ENCODE results near the gene ILKAP. TPM values are rescaled to one million over a fixed set of nuclear protein-coding genes. Genes with fewer than 3 reads are reported as not detected.
A peak's percentile ranks its signal among the peaks of the same experiment; 100 is the strongest.

ILKAP gene
- total RNA-seq, 1 experiment from 2014 or later: 53.4 TPM

- no peaks in the 10 kb centered on the region for H3K36me3 ChIP-seq (ENCODE audit: control insufficient read depth in 1 of 2, insufficient read depth in 2 of 2, low read length in 2 of 2)
- ChIA-PET RAD21 (ENCODE audit: low non-redundant PET in 1 of 2, low total read pairs in 2 of 2, uncharacterized antibody in 2 of 2, unreplicated experiment in 2 of 2) (no interaction called here), CTCF (interaction anchor here (1.2 kb wide), 1 partner anchor 13 kb away, joined by 3 read pairs; no protein-coding TSS in a partner anchor), POLR2A (no interaction called here)
- no peaks in the 10 kb centered on the region for H4K20me1 ChIP-seq (ENCODE audit: insufficient read depth)
- H3K9me2 ChIP-seq (ENCODE audit: insufficient read depth): no peaks in the 10 kb centered on the region
- H3K4me1 ChIP-seq (ENCODE audit: control insufficient read depth in 1 of 2, insufficient read depth in 2 of 2, low read length in 2 of 2): peaks cover 4 to 12% of the 10 kb centered on the region in 2 experiments; a peak in 3 of 4 replicates
- ATAC-seq (peak; percentile 65), DNase-seq (ENCODE audit: low read depth, low spot score) (no peak)
- TF ChIP-seq ZFX (IDR thresholded peaks at IDR 0.05): peak; percentile 69; the same call in 1 of the 2 replicates
- TF ChIP-seq POLR2AphosphoS5 (IDR thresholded peaks at IDR 0.05; ENCODE audit: low read depth, low read length): peak; percentile 3; the same call in 1 of the 2 replicates
- TF ChIP-seq SRF (IDR thresholded peaks at IDR 0.05; ENCODE audit: low read depth): no peak
- TF ChIP-seq CEBPB (IDR thresholded peaks at IDR 0.05; ENCODE audit: low read depth): no peak
- peak overlapping the region; percentile 32 for H2AFZ ChIP-seq (ENCODE audit: low read depth, low read length, poor library complexity, severe bottlenecking)
- BruUV-seq (replicated peaks): no TSS peak
- H3K4me2 ChIP-seq (ENCODE audit: low read length): peak overlapping the region; percentile 91
- no peaks in the 10 kb centered on the region for H3K9me3 ChIP-seq (ENCODE audit: control insufficient read depth in 1 of 2, insufficient read depth in 1 of 2, low read depth in 1 of 2, low read length in 2 of 2)
- peak overlapping the region; percentile 50; the same call in 1 of the 2 replicates for H3K27ac ChIP-seq (ENCODE audit: low read depth, low read length)
- no peaks in the 10 kb centered on the region for H3K79me2 ChIP-seq (ENCODE audit: insufficient read depth, low read length)
- intact Hi-C loops (cut with micrococcal nuclease): no loop called here
- H3K9ac ChIP-seq (ENCODE audit: low read length): peak overlapping the region; percentile 74
- no peaks in the 10 kb centered on the region for H3K27me3 ChIP-seq (ENCODE audit: insufficient read depth, low read length)
- peak overlapping the region; percentile 60 to 71 for H3K4me3 ChIP-seq (replicated peaks in 1 of 2; ENCODE audit: low read depth in 1 of 2, low read length in 2 of 2)
Measured at GRCh38 chr2:238159071-238159539, 44.4 kb downstream of the ILKAP start.

DNA sequence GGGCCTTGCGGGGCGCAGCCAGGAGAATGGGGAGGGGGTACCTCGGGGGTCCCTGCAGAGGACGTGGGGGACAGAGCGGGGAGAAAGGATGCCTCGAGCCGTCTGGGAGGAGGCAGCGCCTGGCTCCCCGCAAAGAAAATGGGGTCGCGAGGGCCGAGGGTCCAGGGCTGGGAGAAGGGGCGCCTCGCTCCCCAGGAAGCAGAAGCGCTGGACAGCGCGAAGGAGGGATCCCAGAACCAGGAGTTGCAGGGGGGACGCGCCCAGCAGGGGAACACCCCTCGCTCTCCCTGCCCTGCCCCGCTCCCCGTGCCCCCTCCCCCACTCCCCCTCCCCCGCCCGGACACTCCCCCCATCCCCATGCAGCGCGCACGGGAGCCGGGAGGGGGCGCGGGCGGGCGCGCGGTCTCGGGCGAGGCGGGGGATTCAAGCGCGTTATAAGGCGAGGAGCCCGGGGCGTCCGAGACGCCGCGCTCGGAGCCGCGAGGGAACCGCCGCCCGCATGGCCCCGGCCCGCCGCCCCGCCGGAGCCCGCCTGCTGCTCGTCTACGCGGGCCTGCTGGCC, 44.9 kb downstream of the ILKAP start, which contains the start of gene ERFE:
Gene ERFE, plus strand, starts transcription at position 462 of the 562 bp plus-strand sequence. Its CDS starts 38 bp downstream, at position 500.
- Histone ChIP-seq H3K4me3 (replicated peaks in 1 of 2; ENCODE audit: low read depth in 1 of 2, low read length in 2 of 2) (peak within 1 kb of the TSS; percentile 60 to 71), H3K9me3 (ENCODE audit: control insufficient read depth in 1 of 2, insufficient read depth in 1 of 2, low read depth in 1 of 2, low read length in 2 of 2) (no peaks in the 10 kb centered on the region), H3K4me1 (ENCODE audit: control insufficient read depth in 1 of 2, insufficient read depth in 2 of 2, low read length in 2 of 2) (peaks cover 4 to 12% of the 10 kb centered on the region in 2 experiments; a peak in 3 of 4 replicates), H3K9ac (ENCODE audit: low read length) (peak within 1 kb of the TSS; percentile 74), H3K27me3 (ENCODE audit: insufficient read depth, low read length) (no peaks in the 10 kb centered on the region), H3K4me2 (ENCODE audit: low read length) (peak within 1 kb of the TSS; percentile 91), H2AFZ (ENCODE audit: low read depth, low read length, poor library complexity, severe bottlenecking) (peak within 1 kb of the TSS; percentile 32), H3K36me3 (ENCODE audit: control insufficient read depth in 1 of 2, insufficient read depth in 2 of 2, low read length in 2 of 2) (no peaks in the 10 kb centered on the region), H3K79me2 (ENCODE audit: insufficient read depth, low read length) (no peaks in the 10 kb centered on the region), H3K27ac (ENCODE audit: low read depth, low read length) (peak within 1 kb of the TSS; percentile 50; the same call in 1 of the 2 replicates), H3K9me2 (ENCODE audit: insufficient read depth) (no peaks in the 10 kb centered on the region), H4K20me1 (ENCODE audit: insufficient read depth) (no peaks in the 10 kb centered on the region)
- DNase-seq (ENCODE audit: low read depth, low spot score) (no peak), ATAC-seq (peak; percentile 85)
- no TSS peak for BruUV-seq (replicated peaks)
- ChIA-PET POLR2A (no interaction called here), CTCF (interaction anchor here (1.2 kb wide), 1 partner anchor 13 kb away, joined by 3 read pairs; no protein-coding TSS in a partner anchor), RAD21 (ENCODE audit: low non-redundant PET in 1 of 2, low total read pairs in 2 of 2, uncharacterized antibody in 2 of 2, unreplicated experiment in 2 of 2) (no interaction called here)
- intact Hi-C loops (cut with micrococcal nuclease): no loop called here
- TF ChIP-seq YY1 (IDR thresholded peaks at IDR 0.05; ENCODE audit: extremely low read depth, insufficient replicate concordance, low read depth, low read length): peak; percentile 35
- TF ChIP-seq POLR2A (IDR thresholded peaks at IDR 0.05; ENCODE audit: borderline replicate concordance, extremely low read depth, insufficient read depth, insufficient read length): no peak
- no peak for TF ChIP-seq REST (IDR thresholded peaks at IDR 0.05; ENCODE audit: low read depth)
- TF ChIP-seq ZFX (IDR thresholded peaks at IDR 0.05): no peak
- TF ChIP-seq, protein P1, sequence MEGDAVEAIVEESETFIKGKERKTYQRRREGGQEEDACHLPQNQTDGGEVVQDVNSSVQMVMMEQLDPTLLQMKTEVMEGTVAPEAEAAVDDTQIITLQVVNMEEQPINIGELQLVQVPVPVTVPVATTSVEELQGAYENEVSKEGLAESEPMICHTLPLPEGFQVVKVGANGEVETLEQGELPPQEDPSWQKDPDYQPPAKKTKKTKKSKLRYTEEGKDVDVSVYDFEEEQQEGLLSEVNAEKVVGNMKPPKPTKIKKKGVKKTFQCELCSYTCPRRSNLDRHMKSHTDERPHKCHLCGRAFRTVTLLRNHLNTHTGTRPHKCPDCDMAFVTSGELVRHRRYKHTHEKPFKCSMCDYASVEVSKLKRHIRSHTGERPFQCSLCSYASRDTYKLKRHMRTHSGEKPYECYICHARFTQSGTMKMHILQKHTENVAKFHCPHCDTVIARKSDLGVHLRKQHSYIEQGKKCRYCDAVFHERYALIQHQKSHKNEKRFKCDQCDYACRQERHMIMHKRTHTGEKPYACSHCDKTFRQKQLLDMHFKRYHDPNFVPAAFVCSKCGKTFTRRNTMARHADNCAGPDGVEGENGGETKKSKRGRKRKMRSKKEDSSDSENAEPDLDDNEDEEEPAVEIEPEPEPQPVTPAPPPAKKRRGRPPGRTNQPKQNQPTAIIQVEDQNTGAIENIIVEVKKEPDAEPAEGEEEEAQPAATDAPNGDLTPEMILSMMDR (IDR thresholded peaks at IDR 0.05 in 2 of 3, conservative IDR thresholded peaks at IDR 0.05 in 1 of 3; ENCODE audit: borderline replicate concordance in 1 of 3, insufficient read depth in 1 of 3, low read depth in 2 of 3, low read length in 2 of 3): peak in 1 of 3 experiments; percentile 49; a peak in 2 of 6 replicates
- TF ChIP-seq, protein P2, sequence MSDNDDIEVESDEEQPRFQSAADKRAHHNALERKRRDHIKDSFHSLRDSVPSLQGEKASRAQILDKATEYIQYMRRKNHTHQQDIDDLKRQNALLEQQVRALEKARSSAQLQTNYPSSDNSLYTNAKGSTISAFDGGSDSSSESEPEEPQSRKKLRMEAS (IDR thresholded peaks at IDR 0.05): peak; percentile 39
- no peak for TF ChIP-seq JUND (IDR thresholded peaks at IDR 0.05)
- TF ChIP-seq RAD21 (IDR thresholded peaks at IDR 0.05; ENCODE audit: low read depth): no peak; the same call in 1 of the 2 replicates
- TF ChIP-seq EZH2phosphoT487 (IDR thresholded peaks at IDR 0.05; ENCODE audit: borderline replicate concordance): no peak
- peak; percentile 62 for TF ChIP-seq POLR2AphosphoS5 (IDR thresholded peaks at IDR 0.05; ENCODE audit: low read depth, low read length)
